Neural cell (in vitro differentiated cells): Measurements from ENCODE around the gene PITX1. TPM values are rescaled to one million over a fixed set of nuclear protein-coding genes. Genes with fewer than 3 reads are reported as not detected.

Experiments used
- H2AFZ ChIP-seq: fragments of 200-600, 300-800 bp; sonication (generic), shearing (Covaris generic); 2 replicates; pipeline ENCODE4 v1.6.0; 2014; ENCODE audit warnings: low read depth, mild to moderate bottlenecking, antibody characterized with exemption, low read length, moderate library complexity
- H3F3A ChIP-seq: fragments of 200-600 bp; shearing (Covaris generic); 2 replicates; pipeline ENCODE4 v1.6.1; 2016; ENCODE audit warnings: mild to moderate bottlenecking, moderate library complexity, mixed read lengths, antibody characterized with exemption, low read length; ENCODE audit not compliant: insufficient read depth, poor library complexity, severe bottlenecking
- H3K27ac ChIP-seq: fragments of 200-600, 300-800 bp; sonication (generic), shearing (Covaris generic); 2 replicates; pipeline ENCODE4 v1.5.1; 2014; ENCODE audit warnings: mild to moderate bottlenecking, low read length, moderate library complexity
- H3K27me3 ChIP-seq: fragments of 300-800, 200-600 bp; sonication (generic), shearing (Covaris generic); 2 replicates; pipeline ENCODE4 v1.6.0; 2014; ENCODE audit warnings: mild to moderate bottlenecking, low read depth, low read length, moderate library complexity; ENCODE audit not compliant: insufficient read depth
- H3K36me3 ChIP-seq: fragments of 300-800, 200-600 bp; sonication (generic), shearing (Covaris generic); 2 replicates; pipeline ENCODE4 v1.5.1; 2014; ENCODE audit warnings: mild to moderate bottlenecking, antibody characterized with exemption, low read length, moderate library complexity; ENCODE audit not compliant: insufficient read depth
- H3K4me2 ChIP-seq: fragments of 300-800, 200-600 bp; sonication (generic), shearing (Covaris generic); 2 replicates; pipeline ENCODE4 v1.6.0; 2014; ENCODE audit warnings: mild to moderate bottlenecking, low read length
- H3K4me3 ChIP-seq: fragments of 300-800, 200-600 bp; sonication (generic), shearing (Covaris generic); 2 replicates; pipeline ENCODE4 v1.5.1; 2014; ENCODE audit warnings: mild to moderate bottlenecking, low read length, moderate library complexity
- H3K79me2 ChIP-seq: fragments of 200-600 bp; shearing (Covaris generic); replicated peaks from 2 replicates; pipeline ENCODE4 v1.6.0; 2014; ENCODE audit warnings: mild to moderate bottlenecking, low read length, moderate library complexity; ENCODE audit not compliant: insufficient read depth
- H3K9ac ChIP-seq: fragments of 300-800, 200-600 bp; sonication (generic), shearing (Covaris generic); 2 replicates; pipeline ENCODE4 v1.6.1; 2016; ENCODE audit warnings: mild to moderate bottlenecking, low read length, mixed read lengths
- H3K9me2 ChIP-seq: fragments of 200-600 bp; shearing (Covaris generic); 2 replicates; pipeline ENCODE4 v1.6.1; 2016; ENCODE audit warnings: mild to moderate bottlenecking, low read length, mixed read lengths; ENCODE audit not compliant: insufficient read depth
- H3K9me3 ChIP-seq: fragments of 200-600, 300-800 bp; sonication (generic), shearing (Covaris generic); 2 replicates; pipeline ENCODE4 v1.6.1; 2016; ENCODE audit warnings: mild to moderate bottlenecking, mixed run types, low read length, moderate library complexity, mixed read lengths
- H4K20me1 ChIP-seq: fragments of 200-600 bp; shearing (Covaris generic); 2 replicates; pipeline ENCODE4 v1.6.1; 2016; ENCODE audit warnings: mild to moderate bottlenecking, mixed run types; ENCODE audit not compliant: insufficient read depth
- EP300 ChIP-seq: fragments of 450-650 bp; conservative IDR thresholded peaks from 2 replicates; pipeline ENCODE4 v1.6.1; 2014; ENCODE audit warnings: antibody characterized with exemption, mild to moderate bottlenecking, moderate library complexity; ENCODE audit not compliant: poor library complexity, severe bottlenecking
- EZH2 ChIP-seq: fragments of 200-600, 300-800 bp; shearing (Covaris generic), sonication (generic); IDR thresholded peaks from 2 replicates; pipeline ENCODE4 v1.6.1; 2014; ENCODE audit warnings: antibody characterized with exemption, low read length, borderline replicate concordance, mild to moderate bottlenecking; ENCODE audit not compliant: insufficient read depth, poor library complexity, severe bottlenecking
- MXI1 ChIP-seq: fragments of 450-650 bp; conservative IDR thresholded peaks from 2 replicates; pipeline ENCODE4 v1.6.1; 2014; ENCODE audit warnings: antibody characterized with exemption, mild to moderate bottlenecking; ENCODE audit not compliant: poor library complexity, severe bottlenecking
- POLR2AphosphoS5 ChIP-seq: IDR thresholded peaks from 2 replicates; pipeline ENCODE4 v1.6.1; 2012
- RAD21 ChIP-seq: fragments of 450-650 bp; conservative IDR thresholded peaks from 2 replicates; pipeline ENCODE4 v1.6.1; 2014; ENCODE audit warnings: antibody characterized with exemption, mild to moderate bottlenecking, moderate library complexity
- SMC3 ChIP-seq: fragments of 450-650 bp; conservative IDR thresholded peaks from 2 replicates; pipeline ENCODE4 v1.6.1; 2014; ENCODE audit warnings: antibody characterized with exemption, mild to moderate bottlenecking, moderate library complexity; ENCODE audit not compliant: poor library complexity
- TAF1 ChIP-seq: IDR thresholded peaks from 2 replicates; pipeline ENCODE4 v1.6.1; 2012; ENCODE audit warnings: low read depth
- polyA plus RNA-seq: library from polyadenylated mRNA; depleted of rRNA; stranded (reverse); fragments of >200 nt; gene quantifications from 2 replicates; pipeline ENCODE4 v1.2.3, GENCODE V29; 2014
- TF ChIP-seq, protein P1 (sequence below): fragments of 450-650 bp; IDR thresholded peaks from 2 replicates; pipeline ENCODE4 v1.5.1; 2014; ENCODE audit warnings: antibody characterized with exemption, mild to moderate bottlenecking, moderate library complexity; ENCODE audit not compliant: poor library complexity, severe bottlenecking
- TF ChIP-seq, protein P2 (sequence below): IDR thresholded peaks from 2 replicates; pipeline ENCODE4 v1.6.1; 2012; ENCODE audit warnings: borderline replicate concordance

PITX1 gene
- polyA plus RNA-seq, 1 donor from 2014 or later = not detected

DNA sequence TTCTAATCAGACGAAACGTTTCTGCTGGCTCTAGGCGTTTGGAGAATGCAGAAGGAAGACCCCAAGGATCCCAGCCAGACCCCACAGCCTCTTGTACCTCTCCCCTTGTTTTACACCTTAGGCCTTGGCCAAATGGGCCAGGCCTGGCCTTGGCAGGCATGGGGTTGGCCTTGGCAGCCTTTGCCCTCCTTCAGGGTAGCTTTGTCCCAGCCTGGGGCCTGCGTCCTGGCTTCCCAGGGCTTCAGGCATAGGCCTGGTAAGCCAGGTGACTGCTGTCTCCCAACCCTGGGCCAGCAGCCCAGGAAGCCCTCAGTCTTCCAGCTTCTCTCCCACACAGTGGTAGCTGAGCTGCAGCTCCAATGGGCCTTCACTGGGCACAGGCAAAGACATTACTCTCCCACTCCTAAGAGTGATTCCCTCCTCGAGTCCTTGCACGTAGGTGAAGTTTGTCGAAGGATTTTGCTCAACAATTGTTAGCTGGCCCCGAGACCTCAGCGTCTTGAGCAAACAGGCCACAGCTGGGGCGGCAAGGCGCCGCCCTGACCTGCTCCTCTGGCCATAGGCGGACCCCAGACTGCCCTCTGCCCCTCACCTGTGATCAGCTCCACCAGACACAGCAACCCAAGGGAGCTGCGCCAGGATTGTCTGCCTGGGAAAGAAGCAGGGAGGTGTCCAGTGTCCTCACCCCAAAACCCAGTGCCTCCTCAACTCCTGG is 1.1 kb upstream of the PITX1 start:
- Histone ChIP-seq H2AFZ (no peak overlapping the region), H4K20me1 (no peaks in the 10 kb centered on the region), H3K4me3 (no peak overlapping the region), H3K9me3 (no peaks in the 10 kb centered on the region), H3K27ac (no peak overlapping the region), H3K79me2 (no peaks in the 10 kb centered on the region), H3K27me3 (peaks cover 98% of the 10 kb centered on the region), H3K4me2 (no peak overlapping the region), H3F3A (no peaks in the 10 kb centered on the region), H3K9me2 (no peaks in the 10 kb centered on the region), H3K9ac (no peak overlapping the region), H3K36me3 (no peaks in the 10 kb centered on the region)
- no peak for TF ChIP-seq MXI1
- TF ChIP-seq RAD21 = no peak

DNA sequence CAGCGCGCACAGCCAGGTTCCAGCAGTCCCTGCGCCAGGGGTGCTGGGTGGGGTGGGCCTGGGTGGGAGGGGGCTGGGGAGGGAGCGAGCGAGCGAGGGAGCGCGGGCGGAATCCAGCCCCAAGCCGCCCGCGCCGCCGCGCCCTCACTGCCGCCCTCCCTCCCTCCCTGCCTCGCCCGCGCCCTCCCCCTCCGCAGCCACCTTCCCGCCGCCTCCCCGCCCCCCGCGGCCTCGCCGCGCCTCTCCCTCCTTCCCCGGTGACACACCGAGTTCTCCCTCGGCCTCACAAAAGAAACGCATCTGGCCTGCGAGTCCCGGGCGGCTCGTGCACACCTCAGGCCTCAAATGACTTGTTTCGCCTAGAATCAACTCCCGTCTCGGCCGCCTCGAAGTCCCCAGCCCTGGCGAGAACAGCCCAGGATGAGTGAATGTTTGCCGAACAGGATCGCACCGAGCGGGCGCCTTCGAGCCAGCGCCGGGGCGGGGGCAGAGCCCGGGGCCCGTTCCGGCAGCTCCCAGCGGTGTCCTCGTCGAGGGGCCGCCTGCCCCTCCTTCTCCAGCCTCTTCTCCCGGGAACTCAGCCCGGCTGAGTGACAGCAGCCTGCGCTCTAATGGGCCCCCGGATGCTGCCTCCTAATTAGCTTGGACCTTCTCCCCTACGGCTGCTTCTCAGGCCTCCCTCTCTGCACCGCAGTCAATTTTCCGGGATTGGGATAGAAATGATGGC is 371 bp upstream of the PITX1 start:
- no peak overlapping the region for H2AFZ ChIP-seq
- H4K20me1 ChIP-seq = no peaks in the 10 kb centered on the region
- no peaks in the 10 kb centered on the region for H3K79me2 ChIP-seq
- H3K4me2 ChIP-seq = no peak overlapping the region
- no peak overlapping the region for H3K9ac ChIP-seq
- H3K36me3 ChIP-seq = no peaks in the 10 kb centered on the region
- H3K9me2 ChIP-seq = no peaks in the 10 kb centered on the region
- no peaks in the 10 kb centered on the region for H3F3A ChIP-seq
- H3K27ac ChIP-seq = no peak overlapping the region
- H3K27me3 ChIP-seq = peaks cover 98% of the 10 kb centered on the region
- H3K4me3 ChIP-seq = no peak overlapping the region
- no peaks in the 10 kb centered on the region for H3K9me3 ChIP-seq
- TF ChIP-seq EZH2 = peak; percentile 85
- TF ChIP-seq EP300 = no peak
- TF ChIP-seq TAF1 = no peak

DNA sequence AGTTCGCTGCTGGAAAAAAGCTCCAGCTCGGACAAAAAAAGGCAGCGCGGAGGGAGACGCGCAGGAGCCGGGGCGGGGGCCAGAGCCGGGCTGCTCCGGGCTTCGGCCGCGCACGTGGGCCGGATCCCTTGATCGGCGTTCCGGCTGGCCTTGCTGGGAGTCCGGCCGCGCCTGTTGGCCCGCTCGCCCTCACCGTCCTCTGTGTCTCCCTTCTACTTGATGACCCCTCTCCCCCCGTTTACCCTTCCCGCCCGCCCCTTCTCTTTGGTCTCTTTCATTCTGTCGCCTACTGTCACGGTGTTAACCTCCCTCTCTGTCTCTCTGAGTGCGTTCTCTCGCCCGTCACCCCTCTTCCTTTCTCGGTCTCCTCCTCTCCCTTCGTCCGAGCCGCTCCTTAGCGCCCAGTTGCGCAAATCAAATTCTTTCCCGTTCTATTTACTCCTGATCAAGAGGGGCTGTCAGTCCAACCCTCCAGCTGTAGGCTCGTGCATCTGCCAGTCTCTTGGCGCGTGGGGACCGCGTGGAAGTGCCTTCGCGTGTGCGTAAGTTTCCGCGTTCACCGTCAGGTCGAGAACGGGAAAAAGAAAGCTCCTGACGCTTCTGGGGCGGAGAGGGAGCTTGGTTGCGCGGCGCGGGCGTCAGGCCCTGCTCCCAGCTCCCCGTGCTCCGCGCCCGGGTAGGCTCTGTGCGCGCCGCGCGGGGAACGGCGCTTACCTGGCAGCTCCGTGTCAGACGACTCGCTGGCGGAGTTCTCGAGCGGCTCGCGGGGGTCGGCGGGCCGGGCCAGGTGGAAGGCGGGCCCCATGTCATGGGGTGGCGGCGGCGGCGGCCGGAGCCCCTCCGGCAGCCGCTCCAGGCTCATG is 798 bp downstream of the PITX1 start:
- Histone ChIP-seq H4K20me1 (no peaks in the 10 kb centered on the region), H3K27ac (no peak overlapping the region), H3F3A (no peaks in the 10 kb centered on the region), H3K4me2 (no peak overlapping the region), H3K9me3 (no peaks in the 10 kb centered on the region), H3K4me3 (peak overlapping the region; percentile 39), H3K36me3 (no peaks in the 10 kb centered on the region), H2AFZ (no peak overlapping the region), H3K9me2 (no peaks in the 10 kb centered on the region), H3K9ac (no peak overlapping the region), H3K79me2 (no peaks in the 10 kb centered on the region), H3K27me3 (peaks cover 98% of the 10 kb centered on the region)
- TF ChIP-seq POLR2AphosphoS5 (peak; percentile 74), EP300 (no peak), TAF1 (no peak), RAD21 (no peak), MXI1 (peak; percentile 24), SMC3 (no peak), EZH2 (peak; percentile 93)
- TF ChIP-seq, protein P1, sequence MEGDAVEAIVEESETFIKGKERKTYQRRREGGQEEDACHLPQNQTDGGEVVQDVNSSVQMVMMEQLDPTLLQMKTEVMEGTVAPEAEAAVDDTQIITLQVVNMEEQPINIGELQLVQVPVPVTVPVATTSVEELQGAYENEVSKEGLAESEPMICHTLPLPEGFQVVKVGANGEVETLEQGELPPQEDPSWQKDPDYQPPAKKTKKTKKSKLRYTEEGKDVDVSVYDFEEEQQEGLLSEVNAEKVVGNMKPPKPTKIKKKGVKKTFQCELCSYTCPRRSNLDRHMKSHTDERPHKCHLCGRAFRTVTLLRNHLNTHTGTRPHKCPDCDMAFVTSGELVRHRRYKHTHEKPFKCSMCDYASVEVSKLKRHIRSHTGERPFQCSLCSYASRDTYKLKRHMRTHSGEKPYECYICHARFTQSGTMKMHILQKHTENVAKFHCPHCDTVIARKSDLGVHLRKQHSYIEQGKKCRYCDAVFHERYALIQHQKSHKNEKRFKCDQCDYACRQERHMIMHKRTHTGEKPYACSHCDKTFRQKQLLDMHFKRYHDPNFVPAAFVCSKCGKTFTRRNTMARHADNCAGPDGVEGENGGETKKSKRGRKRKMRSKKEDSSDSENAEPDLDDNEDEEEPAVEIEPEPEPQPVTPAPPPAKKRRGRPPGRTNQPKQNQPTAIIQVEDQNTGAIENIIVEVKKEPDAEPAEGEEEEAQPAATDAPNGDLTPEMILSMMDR = no peak
- TF ChIP-seq, protein P2, sequence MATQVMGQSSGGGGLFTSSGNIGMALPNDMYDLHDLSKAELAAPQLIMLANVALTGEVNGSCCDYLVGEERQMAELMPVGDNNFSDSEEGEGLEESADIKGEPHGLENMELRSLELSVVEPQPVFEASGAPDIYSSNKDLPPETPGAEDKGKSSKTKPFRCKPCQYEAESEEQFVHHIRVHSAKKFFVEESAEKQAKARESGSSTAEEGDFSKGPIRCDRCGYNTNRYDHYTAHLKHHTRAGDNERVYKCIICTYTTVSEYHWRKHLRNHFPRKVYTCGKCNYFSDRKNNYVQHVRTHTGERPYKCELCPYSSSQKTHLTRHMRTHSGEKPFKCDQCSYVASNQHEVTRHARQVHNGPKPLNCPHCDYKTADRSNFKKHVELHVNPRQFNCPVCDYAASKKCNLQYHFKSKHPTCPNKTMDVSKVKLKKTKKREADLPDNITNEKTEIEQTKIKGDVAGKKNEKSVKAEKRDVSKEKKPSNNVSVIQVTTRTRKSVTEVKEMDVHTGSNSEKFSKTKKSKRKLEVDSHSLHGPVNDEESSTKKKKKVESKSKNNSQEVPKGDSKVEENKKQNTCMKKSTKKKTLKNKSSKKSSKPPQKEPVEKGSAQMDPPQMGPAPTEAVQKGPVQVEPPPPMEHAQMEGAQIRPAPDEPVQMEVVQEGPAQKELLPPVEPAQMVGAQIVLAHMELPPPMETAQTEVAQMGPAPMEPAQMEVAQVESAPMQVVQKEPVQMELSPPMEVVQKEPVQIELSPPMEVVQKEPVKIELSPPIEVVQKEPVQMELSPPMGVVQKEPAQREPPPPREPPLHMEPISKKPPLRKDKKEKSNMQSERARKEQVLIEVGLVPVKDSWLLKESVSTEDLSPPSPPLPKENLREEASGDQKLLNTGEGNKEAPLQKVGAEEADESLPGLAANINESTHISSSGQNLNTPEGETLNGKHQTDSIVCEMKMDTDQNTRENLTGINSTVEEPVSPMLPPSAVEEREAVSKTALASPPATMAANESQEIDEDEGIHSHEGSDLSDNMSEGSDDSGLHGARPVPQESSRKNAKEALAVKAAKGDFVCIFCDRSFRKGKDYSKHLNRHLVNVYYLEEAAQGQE = no peak
